Breast epithelium (tissue), 4 donors: Measurements from ENCODE around the gene CACNA1I. TPM values are rescaled to one million over a fixed set of nuclear protein-coding genes. Genes with fewer than 3 reads are reported as not detected.
"Not testable (repeated sequence)": the region's sequence is repeated elsewhere in the genome, so short reads cannot be mapped to it uniquely, and the experiment has no call there.

ENCODE experiments used
- DNase-seq, 2 donors: peaks; one replicate each; pipeline ENCODE4 v3.0.0-alpha.2; 2019; ENCODE audit warnings: low spot score in 2 of 2
- H3K27ac ChIP-seq, 2 donors: fragments of 200-600 bp; sonication (generic) in 1 of 2; one replicate each; pipeline ENCODE4 v1.5.1; 2016 to 2019; ENCODE audit warnings: mild to moderate bottlenecking in 1 of 2
- H3K27me3 ChIP-seq, 2 donors: fragments of 200-600 bp; sonication (generic) in 1 of 2; one replicate each; pipeline versions ENCODE4 v1.5.1 to v1.6.0; 2017 to 2019; ENCODE audit warnings: control low read depth in 1 of 2, mild to moderate bottlenecking in 1 of 2
- H3K36me3 ChIP-seq: fragments of 200-600 bp; one replicate; pipeline ENCODE4 v1.5.1; 2019
- H3K4me1 ChIP-seq, 2 donors: fragments of 200-600 bp; sonication (generic); one replicate each; pipeline ENCODE4 v1.5.1; 2016 to 2019; ENCODE audit warnings: control low read depth in 1 of 2
- H3K4me3 ChIP-seq, 3 donors: fragments of 200-600 bp; sonication (generic); 1 replicate in 2 of 3; 2 replicates in 1 of 3; pipeline ENCODE4 v1.5.1; 2016 to 2019; ENCODE audit warnings: mild to moderate bottlenecking in 3 of 3, moderate library complexity in 2 of 3
- H3K9me3 ChIP-seq, 2 donors: fragments of 200-600 bp; sonication (generic) in 1 of 2; one replicate each; pipeline ENCODE4 v1.5.1; 2016 to 2019; ENCODE audit warnings: control low read depth in 1 of 2
- POLR2A ChIP-seq: fragments of 450-650 bp; IDR thresholded peaks from one replicate; pipeline ENCODE4 v1.6.1; 2016; ENCODE audit warnings: antibody characterized with exemption, mild to moderate bottlenecking, moderate library complexity
- POLR2AphosphoS5 ChIP-seq, 3 donors: sonication (generic); formaldehyde crosslinking; IDR thresholded peaks; one replicate each; pipeline ENCODE4 v1.6.1; 2017; ENCODE audit warnings: antibody characterized with exemption in 3 of 3
- intact Hi-C: fragments of 100-400 bp; cut with DNase I; formaldehyde crosslinking; loops from one replicate; pipeline ENCODE4 v1.15.1; 2023; ENCODE audit warnings: low total_unique reads
- total RNA-seq, 3 donors: library from RNA; depleted of rRNA; stranded (reverse); fragments of >200 nt; gene quantifications; one replicate each; pipeline ENCODE4 v1.1.0, GENCODE V29; 2016
- TF ChIP-seq, protein P1 (sequence below), 3 donors: fragments of 450-650 bp; IDR thresholded peaks; one replicate each; pipeline ENCODE4 v1.5.1; 2016 to 2017; ENCODE audit warnings: antibody characterized with exemption in 3 of 3, mild to moderate bottlenecking in 3 of 3, moderate library complexity in 3 of 3

CACNA1I gene
- under 1 TPM; 0.32 to 0.44 (median 0.33) TPM for total RNA-seq

DNA sequence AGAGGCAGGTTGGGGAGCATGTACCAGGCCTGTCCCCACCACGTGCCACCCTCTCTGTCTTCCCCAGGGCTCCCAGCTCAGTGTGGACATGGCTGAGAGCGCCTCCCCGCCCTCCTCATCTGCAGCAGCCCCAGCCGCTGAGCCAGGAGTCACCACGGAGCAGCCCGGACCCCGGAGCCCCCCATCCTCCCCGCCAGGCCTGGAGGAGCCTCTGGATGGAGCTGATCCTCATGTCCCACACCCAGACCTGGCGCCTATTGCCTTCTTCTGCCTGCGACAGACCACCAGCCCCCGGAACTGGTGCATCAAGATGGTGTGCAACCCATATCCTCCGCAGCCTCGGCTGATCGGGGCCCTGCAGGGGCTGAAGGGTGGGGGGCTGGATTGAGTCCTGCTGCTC is at the start of gene CACNA1I:
CACNA1I (plus strand) TSS at position 89 of the 400 bp plus-strand sequence; CDS start at position 89, 0 bp downstream.
- no peaks in the 10 kb centered on the region for H3K36me3 ChIP-seq
- H3K4me3 ChIP-seq = no peak within 1 kb of the TSS
- no peaks in the 10 kb centered on the region for H3K9me3 ChIP-seq
- intact Hi-C loops = loop anchor here (1.0 kb wide), 1 partner anchor 10 kb away; no protein-coding TSS in a partner anchor
- no peaks in the 10 kb centered on the region for H3K27me3 ChIP-seq
- H3K4me1 ChIP-seq = no peaks in the 10 kb centered on the region
- no peak within 1 kb of the TSS for H3K27ac ChIP-seq
- TF ChIP-seq POLR2AphosphoS5 (IDR thresholded peaks at IDR 0.05) (no peak), POLR2A (no peak)
- TF ChIP-seq, protein P1, sequence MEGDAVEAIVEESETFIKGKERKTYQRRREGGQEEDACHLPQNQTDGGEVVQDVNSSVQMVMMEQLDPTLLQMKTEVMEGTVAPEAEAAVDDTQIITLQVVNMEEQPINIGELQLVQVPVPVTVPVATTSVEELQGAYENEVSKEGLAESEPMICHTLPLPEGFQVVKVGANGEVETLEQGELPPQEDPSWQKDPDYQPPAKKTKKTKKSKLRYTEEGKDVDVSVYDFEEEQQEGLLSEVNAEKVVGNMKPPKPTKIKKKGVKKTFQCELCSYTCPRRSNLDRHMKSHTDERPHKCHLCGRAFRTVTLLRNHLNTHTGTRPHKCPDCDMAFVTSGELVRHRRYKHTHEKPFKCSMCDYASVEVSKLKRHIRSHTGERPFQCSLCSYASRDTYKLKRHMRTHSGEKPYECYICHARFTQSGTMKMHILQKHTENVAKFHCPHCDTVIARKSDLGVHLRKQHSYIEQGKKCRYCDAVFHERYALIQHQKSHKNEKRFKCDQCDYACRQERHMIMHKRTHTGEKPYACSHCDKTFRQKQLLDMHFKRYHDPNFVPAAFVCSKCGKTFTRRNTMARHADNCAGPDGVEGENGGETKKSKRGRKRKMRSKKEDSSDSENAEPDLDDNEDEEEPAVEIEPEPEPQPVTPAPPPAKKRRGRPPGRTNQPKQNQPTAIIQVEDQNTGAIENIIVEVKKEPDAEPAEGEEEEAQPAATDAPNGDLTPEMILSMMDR (IDR thresholded peaks at IDR 0.05) = no peak
- no peak for DNase-seq

GRCh38 chr22:39521106-39521885 is 49.3 kb upstream of the CACNA1I start:
- H3K36me3 ChIP-seq, H3K27me3 ChIP-seq, H3K9me3 ChIP-seq: not testable (repeated sequence)
- intact Hi-C loops = loop anchor here (10.0 kb wide), 1 partner anchor 206 kb away; the partner anchor contains the start of gene RPL3
- H3K4me1 ChIP-seq = peaks cover 9 to 22% of the 10 kb centered on the region in 2 donors
- peak overlapping the region; percentile 99 to 100 for H3K27ac ChIP-seq
- H3K4me3 ChIP-seq = peak overlapping the region; percentile 97 to 100 (median 99)
- peak in 1 of 2 donors; percentile 69 for DNase-seq

GRCh38 chr22:39522091-39522490 is 48.5 kb upstream of the CACNA1I start:
- DNase-seq, H3K9me3 ChIP-seq, H3K27me3 ChIP-seq, H3K36me3 ChIP-seq: not testable (repeated sequence)
- intact Hi-C loops = loop anchor here (10.0 kb wide), 1 partner anchor 207 kb away; the partner anchor contains the start of gene RPL3
- peak overlapping the region; percentile 97 to 100 (median 99) for H3K4me3 ChIP-seq
- H3K27ac ChIP-seq = peak overlapping the region; percentile 99 to 100
- peaks cover 9 to 22% of the 10 kb centered on the region in 2 donors for H3K4me1 ChIP-seq

- TF ChIP-seq, protein P1 (IDR thresholded peaks at IDR 0.05) = no peak
- no peak for TF ChIP-seq POLR2A
- peak in 2 of 3 donors; percentile 14 to 25 for TF ChIP-seq POLR2AphosphoS5 (IDR thresholded peaks at IDR 0.05)
- H3K27me3 ChIP-seq = no peaks in the 10 kb centered on the region
- H3K36me3 ChIP-seq = no peaks in the 10 kb centered on the region
- no peak for DNase-seq
- no peaks in the 10 kb centered on the region for H3K9me3 ChIP-seq
- peaks cover 9 to 28% of the 10 kb centered on the region in 2 donors for H3K4me1 ChIP-seq
- intact Hi-C loops = loop anchor here (10.0 kb wide), 1 partner anchor 208 kb away; the partner anchor contains the start of gene RPL3
- peak overlapping the region; percentile 97 to 100 (median 99) for H3K4me3 ChIP-seq
- H3K27ac ChIP-seq = peak overlapping the region; percentile 99 to 100
These were observed 47.8 kb upstream of the CACNA1I start for GRCh38 chr22:39522567-39523300.

DNA sequence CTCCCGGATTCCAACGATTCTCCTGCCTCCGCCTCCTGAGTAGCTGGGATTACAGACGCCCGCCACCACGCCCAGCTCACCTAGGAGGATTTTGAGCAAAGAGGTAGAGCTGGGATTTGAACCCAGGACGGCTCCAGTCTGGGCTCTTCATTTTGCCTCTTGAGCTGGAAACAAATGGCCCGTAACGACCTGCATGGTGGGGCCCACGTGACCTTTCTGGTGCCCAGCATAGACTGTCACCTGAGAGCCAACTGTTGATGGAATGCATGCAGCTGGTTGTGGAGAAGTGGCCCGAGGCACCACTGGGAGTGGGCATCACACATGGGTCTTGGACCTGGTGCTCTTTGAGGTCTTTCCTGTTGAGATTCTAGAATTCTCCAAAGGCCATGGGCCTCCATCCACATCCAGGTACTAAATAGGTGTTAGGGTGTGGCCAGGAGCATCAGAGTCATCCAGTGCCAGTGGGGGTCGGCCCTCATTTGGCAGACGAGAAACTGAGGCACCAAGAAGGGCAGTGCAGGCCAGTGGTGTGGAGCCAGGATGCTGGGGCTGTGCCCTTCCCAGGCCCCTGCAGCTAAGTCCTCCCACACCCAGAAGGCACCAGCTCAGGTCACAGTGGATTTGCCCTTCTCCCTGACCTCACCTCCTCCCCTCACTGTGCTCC is 46.3 kb upstream of the CACNA1I start:
- Histone ChIP-seq H3K4me1 (peaks cover 16 to 35% of the 10 kb centered on the region in 2 donors), H3K36me3 (no peaks in the 10 kb centered on the region), H3K9me3 (no peaks in the 10 kb centered on the region), H3K27ac (peak overlapping the region; percentile 31 to 40), H3K27me3 (no peaks in the 10 kb centered on the region), H3K4me3 (peak overlapping the region in 1 of 3 donors; percentile 28)
- no peak for TF ChIP-seq POLR2AphosphoS5 (IDR thresholded peaks at IDR 0.05)
- intact Hi-C loops = loop anchor here (10.0 kb wide), 1 partner anchor 209 kb away; the partner anchor contains the start of gene RPL3
- DNase-seq = no peak
